Activated CD8-positive, alpha-beta T cell treated with anti-CD3 and anti-CD28 coated beads, Interleukin-2, amount 10 ng/mL, durations not matched to agents 7 days and 5 days (primary cell): ENCODE measurements around the gene KRT85. TPM values are rescaled to one million over a fixed set of nuclear protein-coding genes. Genes with fewer than 3 reads are reported as not detected.

Experiments
- ATAC-seq: fragments of 150-1000 bp; cut with Tn5 transposase; one replicate; pipeline ENCODE4 v1.10.0; 2021; ENCODE audit warnings: moderate library complexity
- CTCF ChIA-PET: fragments of 350-600 bp; sonication (Branson Sonifier 250); formaldehyde crosslinking; loops from one replicate; lab custom pipeline; 2021; ENCODE audit warnings: antibody characterized with exemption; lab: Charles Lee
- POLR2A ChIA-PET: fragments of 350-600 bp; sonication (Branson Sonifier 250); formaldehyde crosslinking; loops from one replicate; lab custom pipeline; 2021; ENCODE audit warnings: antibody characterized with exemption; lab: Charles Lee
- DNase-seq: peaks from one replicate; pipeline ENCODE4 v3.0.0-alpha.2; 2020
- H3K27ac Mint-ChIP-seq: one replicate; pipeline ENCODE4 v1.8.0; 2021; ENCODE audit warnings: mild to moderate bottlenecking, mixed read lengths
- H3K27me3 Mint-ChIP-seq: one replicate; pipeline ENCODE4 v1.8.0; 2021; ENCODE audit warnings: low read depth, mixed read lengths
- H3K36me3 Mint-ChIP-seq: one replicate; pipeline ENCODE4 v1.8.0; 2021; ENCODE audit warnings: low read depth, mixed read lengths
- H3K4me1 Mint-ChIP-seq: one replicate; pipeline ENCODE4 v1.8.0; 2021; ENCODE audit warnings: low read depth, mixed read lengths
- H3K4me3 Mint-ChIP-seq: one replicate; pipeline ENCODE4 v1.8.0; 2021; ENCODE audit warnings: mild to moderate bottlenecking, mixed read lengths
- H3K9me3 Mint-ChIP-seq: one replicate; pipeline ENCODE4 v1.8.0; 2022; ENCODE audit warnings: mixed read lengths; ENCODE audit not compliant: insufficient read depth
- total RNA-seq, 2 experiments: library from RNA; stranded (reverse); gene quantifications; one replicate each; pipeline ENCODE4 v1.2.3, GENCODE V29; 2021

KRT85 gene
- total RNA-seq, 2 experiments from 2014 or later: not detected

GRCh38 chr12:52332381-52332780 lies 34.9 kb downstream of the KRT85 start:
- ATAC-seq: no peak
- Mint-ChIP-seq H3K4me3 (no peak overlapping the region), H3K36me3 (no peaks in the 10 kb centered on the region), H3K27ac (no peak overlapping the region), H3K4me1 (peaks cover 10% of the 10 kb centered on the region), H3K9me3 (no peaks in the 10 kb centered on the region), H3K27me3 (peaks cover 22% of the 10 kb centered on the region)
- POLR2A ChIA-PET: no interaction called here
- no peak for DNase-seq
- CTCF ChIA-PET: no interaction called here

- no peak for ATAC-seq
Measured at GRCh38 chr12:52331833-52332232, 35.4 kb downstream of the KRT85 start.

GRCh38 chr12:52331039-52331438 lies 36.2 kb downstream of the KRT85 start:
- no peak for DNase-seq

More at GRCh38 chr12:52331833-52332232, 35.4 kb downstream of the KRT85 start:
- no peaks in the 10 kb centered on the region for H3K9me3 Mint-ChIP-seq
- no peak for DNase-seq
- CTCF ChIA-PET: interaction anchor here (1.2 kb wide), 1 partner anchor 23 kb away, joined by 3 read pairs; no protein-coding TSS in a partner anchor
- peaks cover 22% of the 10 kb centered on the region for H3K27me3 Mint-ChIP-seq
- H3K36me3 Mint-ChIP-seq: no peaks in the 10 kb centered on the region
- peaks cover 15% of the 10 kb centered on the region for H3K4me1 Mint-ChIP-seq
- POLR2A ChIA-PET: no interaction called here
- H3K4me3 Mint-ChIP-seq: no peak overlapping the region
- no peak overlapping the region for H3K27ac Mint-ChIP-seq

GRCh38 chr12:52327830-52328500 lies 39.3 kb downstream of the KRT85 start:
- Mint-ChIP-seq H3K4me3 (no peak overlapping the region), H3K27ac (no peak overlapping the region), H3K4me1 (peaks cover 16% of the 10 kb centered on the region), H3K36me3 (no peaks in the 10 kb centered on the region), H3K27me3 (peaks cover 23% of the 10 kb centered on the region), H3K9me3 (no peaks in the 10 kb centered on the region)
- ATAC-seq (no peak), DNase-seq (no peak)
- ChIA-PET CTCF (interaction anchor here (0.6 to 7.3 kb wide), 32 partner anchors 9 to 553 kb away, joined by 3 to 50 read pairs (median 4); no protein-coding TSS in a partner anchor), POLR2A (interaction anchor here (1.3 kb wide), 1 partner anchor 9 kb away, joined by 3 read pairs; no protein-coding TSS in a partner anchor)

More at GRCh38 chr12:52331039-52331438, 36.2 kb downstream of the KRT85 start:
- Mint-ChIP-seq H3K4me3 (no peak overlapping the region), H3K4me1 (peaks cover 16% of the 10 kb centered on the region), H3K9me3 (no peaks in the 10 kb centered on the region), H3K27ac (no peak overlapping the region), H3K27me3 (peaks cover 21% of the 10 kb centered on the region), H3K36me3 (no peaks in the 10 kb centered on the region)
- CTCF ChIA-PET: interaction anchor here (1.2 to 2.1 kb wide), 3 partner anchors 23 to 549 kb away, joined by 3 to 6 read pairs (median 4); no protein-coding TSS in a partner anchor
- no peak for ATAC-seq
- POLR2A ChIA-PET: no interaction called here

- H3K9me3 Mint-ChIP-seq: no peaks in the 10 kb centered on the region
- no peak overlapping the region for H3K27ac Mint-ChIP-seq
- H3K27me3 Mint-ChIP-seq: peaks cover 28% of the 10 kb centered on the region
- no peaks in the 10 kb centered on the region for H3K36me3 Mint-ChIP-seq
- ATAC-seq (peak; percentile 98), DNase-seq (peak; percentile 88)
- peaks cover 16% of the 10 kb centered on the region for H3K4me1 Mint-ChIP-seq
- H3K4me3 Mint-ChIP-seq: no peak overlapping the region
- ChIA-PET CTCF (interaction anchor here (0.6 to 7.3 kb wide), 32 partner anchors 8 to 553 kb away, joined by 3 to 50 read pairs (median 4); no protein-coding TSS in a partner anchor), POLR2A (interaction anchor here (1.3 kb wide), 1 partner anchor 9 kb away, joined by 3 read pairs; no protein-coding TSS in a partner anchor)
Measured at GRCh38 chr12:52327052-52327829, 40.0 kb downstream of the KRT85 start.

GRCh38 chr12:52324153-52324444 lies 43.2 kb downstream of the KRT85 start:
- DNase-seq: no peak
- Mint-ChIP-seq H3K36me3 (no peaks in the 10 kb centered on the region), H3K9me3 (no peaks in the 10 kb centered on the region), H3K27me3 (peaks cover 34% of the 10 kb centered on the region), H3K4me3 (no peak overlapping the region), H3K4me1 (peaks cover 17% of the 10 kb centered on the region), H3K27ac (no peak overlapping the region)
- ChIA-PET CTCF (interaction anchor here (7.3 kb wide), 1 partner anchor 14 kb away, joined by 50 read pairs; no protein-coding TSS in a partner anchor), POLR2A (no interaction called here)
- no peak for ATAC-seq

- ATAC-seq (no peak), DNase-seq (no peak)
- no peak overlapping the region for H3K27ac Mint-ChIP-seq
- CTCF ChIA-PET: interaction anchor here (1.1 to 7.3 kb wide), 2 partner anchors 14 to 44 kb away, joined by 3 to 50 read pairs; no protein-coding TSS in a partner anchor
- H3K27me3 Mint-ChIP-seq: peaks cover 35% of the 10 kb centered on the region
- H3K9me3 Mint-ChIP-seq: no peaks in the 10 kb centered on the region
- POLR2A ChIA-PET: no interaction called here
- no peak overlapping the region for H3K4me3 Mint-ChIP-seq
- H3K4me1 Mint-ChIP-seq: peaks cover 20% of the 10 kb centered on the region
- H3K36me3 Mint-ChIP-seq: no peaks in the 10 kb centered on the region
Measured at GRCh38 chr12:52323416-52324152, 43.7 kb downstream of the KRT85 start.

- H3K4me1 Mint-ChIP-seq: peaks cover 18% of the 10 kb centered on the region
- DNase-seq (no peak), ATAC-seq (no peak)
- H3K4me3 Mint-ChIP-seq: no peak overlapping the region
- peaks cover 38% of the 10 kb centered on the region for H3K27me3 Mint-ChIP-seq
- no peaks in the 10 kb centered on the region for H3K36me3 Mint-ChIP-seq
- ChIA-PET POLR2A (no interaction called here), CTCF (interaction anchor here (1.1 to 7.3 kb wide), 2 partner anchors 13 to 44 kb away, joined by 3 to 50 read pairs; no protein-coding TSS in a partner anchor)
- no peak overlapping the region for H3K27ac Mint-ChIP-seq
- no peaks in the 10 kb centered on the region for H3K9me3 Mint-ChIP-seq
Measured at GRCh38 chr12:52323001-52323400, 44.3 kb downstream of the KRT85 start.

- no peak for ATAC-seq
- Mint-ChIP-seq H3K36me3 (no peaks in the 10 kb centered on the region), H3K4me3 (no peak overlapping the region), H3K27ac (no peak overlapping the region), H3K27me3 (peaks cover 38% of the 10 kb centered on the region), H3K9me3 (no peaks in the 10 kb centered on the region), H3K4me1 (peaks cover 9% of the 10 kb centered on the region)
- POLR2A ChIA-PET: no interaction called here
- no peak for DNase-seq
- CTCF ChIA-PET: interaction anchor here (7.3 kb wide), 1 partner anchor 12 kb away, joined by 50 read pairs; no protein-coding TSS in a partner anchor
Measured at GRCh38 chr12:52322069-52322468, 45.2 kb downstream of the KRT85 start.

- H3K27ac Mint-ChIP-seq: no peak overlapping the region
- POLR2A ChIA-PET: interaction anchor here (0.7 kb wide), 1 partner anchor 676 kb away, joined by 4 read pairs; no protein-coding TSS in a partner anchor
- no peaks in the 10 kb centered on the region for H3K36me3 Mint-ChIP-seq
- H3K4me1 Mint-ChIP-seq: peaks cover 6% of the 10 kb centered on the region
- peaks cover 38% of the 10 kb centered on the region for H3K27me3 Mint-ChIP-seq
- ATAC-seq (no peak), DNase-seq (no peak)
- H3K4me3 Mint-ChIP-seq: no peak overlapping the region
- CTCF ChIA-PET: interaction anchor here (0.8 kb wide), 1 partner anchor 162 kb away, joined by 3 read pairs; no protein-coding TSS in a partner anchor
- H3K9me3 Mint-ChIP-seq: no peaks in the 10 kb centered on the region
Measured at GRCh38 chr12:52321418-52321817, 45.9 kb downstream of the KRT85 start.

- H3K4me3 Mint-ChIP-seq: no peak within 1 kb of the TSS
- peaks cover 6% of the 10 kb centered on the region for H3K4me1 Mint-ChIP-seq
- POLR2A ChIA-PET: interaction anchor here (0.7 kb wide), 1 partner anchor 676 kb away, joined by 4 read pairs; no protein-coding TSS in a partner anchor
- CTCF ChIA-PET: interaction anchor here (0.8 to 1.0 kb wide), 2 partner anchors 150 to 162 kb away, joined by 3 read pairs; no protein-coding TSS in a partner anchor
- no peaks in the 10 kb centered on the region for H3K9me3 Mint-ChIP-seq
- ATAC-seq (no peak), DNase-seq (no peak)
- H3K36me3 Mint-ChIP-seq: no peaks in the 10 kb centered on the region
- H3K27me3 Mint-ChIP-seq: peaks cover 35% of the 10 kb centered on the region
- no peak within 1 kb of the TSS for H3K27ac Mint-ChIP-seq
Measured at GRCh38 chr12:52320784-52321400, 46.4 kb downstream of the KRT85 start, which contains the start of gene KRT83. TSS of gene KRT83 (minus strand) at chr12:52321398. CDS start at chr12:52321335, 63 bp downstream.
